ENCODE results near the gene SGF29.
A peak's percentile ranks its signal among the peaks of the same experiment; 100 is the strongest.
"Not testable (repeated sequence)": the region's sequence is repeated elsewhere in the genome, so short reads cannot be mapped to it uniquely, and the experiment has no call there.

Gene SGF29

GRCh38 chr16:28553776-28554633, at the start of gene SGF29:
TSS of gene SGF29 (plus strand) at chr16:28553920. CDS start at chr16:28581070, 27,150 bp downstream.
- peak; percentile 80 to 87 for DNase-seq (ENCODE audit: low read depth in 2 of 2)

- no peak for DNase-seq (ENCODE audit: low read depth in 2 of 2)
Observed at GRCh38 chr16:28504707-28505404, 48.9 kb upstream of the SGF29 start.

- no peak for DNase-seq (ENCODE audit: low read depth in 2 of 2)
Observed at GRCh38 chr16:28505489-28506137, 48.1 kb upstream of the SGF29 start.

GRCh38 chr16:28511031-28511430, 42.7 kb upstream of the SGF29 start:
- DNase-seq (ENCODE audit: low read depth in 2 of 2): no peak

GRCh38 chr16:28511801-28512789, 41.6 kb upstream of the SGF29 start:
- no peak for DNase-seq (ENCODE audit: low read depth in 2 of 2)

- DNase-seq (ENCODE audit: low read depth in 2 of 2): no peak
Observed at GRCh38 chr16:28513484-28514181, 40.1 kb upstream of the SGF29 start.

- DNase-seq (ENCODE audit: low read depth in 2 of 2): no peak
Observed at GRCh38 chr16:28514246-28514645, 39.5 kb upstream of the SGF29 start.

- no peak for DNase-seq (ENCODE audit: low read depth in 2 of 2)
Observed at GRCh38 chr16:28520672-28521071, 33.0 kb upstream of the SGF29 start.

GRCh38 chr16:28521436-28521835, 32.3 kb upstream of the SGF29 start:
- DNase-seq (ENCODE audit: low read depth in 2 of 2): no peak

- no peak for DNase-seq (ENCODE audit: low read depth in 2 of 2)
Observed at GRCh38 chr16:28522792-28523191, 30.9 kb upstream of the SGF29 start.

GRCh38 chr16:28524681-28525171, 29.0 kb upstream of the SGF29 start:
- DNase-seq (ENCODE audit: low read depth in 2 of 2): no peak

GRCh38 chr16:28526201-28527099, 27.3 kb upstream of the SGF29 start:
- DNase-seq (ENCODE audit: low read depth in 2 of 2): no peak

- DNase-seq (ENCODE audit: low read depth in 2 of 2): not testable (repeated sequence)
Observed at GRCh38 chr16:28527100-28527785, 26.5 kb upstream of the SGF29 start.

GRCh38 chr16:28527985-28528384, 25.7 kb upstream of the SGF29 start:
- DNase-seq (ENCODE audit: low read depth in 2 of 2): no peak

GRCh38 chr16:28528463-28528867, 25.3 kb upstream of the SGF29 start:
- no peak for DNase-seq (ENCODE audit: low read depth in 2 of 2)

- no peak for DNase-seq (ENCODE audit: low read depth in 2 of 2)
Observed at GRCh38 chr16:28529124-28529523, 24.6 kb upstream of the SGF29 start.

- no peak for DNase-seq (ENCODE audit: low read depth in 2 of 2)
Observed at GRCh38 chr16:28531777-28532744, 21.7 kb upstream of the SGF29 start.

Data from stimulated activated CD8-positive, alpha-beta memory T cell treated with anti-CD3 and anti-CD28 coated beads, Interleukin-2, amount 100 ng/mL, for 48 hours (primary cell).